Pancreas (tissue), 10 donors: ENCODE data around the gene PYGL. TPM values are rescaled to one million over a fixed set of nuclear protein-coding genes. Genes with fewer than 3 reads are reported as not detected.
"Not testable (repeated sequence)": the region's sequence is repeated elsewhere in the genome, so short reads cannot be mapped to it uniquely, and the experiment has no call there.

ENCODE experiments used
- ATAC-seq, 4 donors: fragments of 200-7000 bp; cut with Tn5 transposase; one replicate each; pipeline versions ENCODE4 v1.8.0 to v1.9.1; 2020; ENCODE audit warnings: mild to moderate bottlenecking in 4 of 4, moderate library complexity in 4 of 4
- DNase-seq, 6 donors: peaks; one replicate each; pipeline ENCODE4 v3.0.0-alpha.2; 2020
- FAIRE-seq: peaks from 2 replicates; lab custom pipeline; 2012; peaks lifted over from hg19 to GRCh38; lab: Jason Lieb, UNC
- H3K27ac ChIP-seq, 4 donors: fragments of 200-600 bp; sonication (generic); 1 replicate in 3 of 4; 2 replicates in 1 of 4; pipeline versions ENCODE4 v1.5.0 to v1.8.0; 2020
- H3K27me3 ChIP-seq, 4 donors: fragments of 200-600 bp; one replicate each; pipeline ENCODE4 v1.8.0; 2021
- H3K36me3 ChIP-seq, 3 donors: fragments of 200-600 bp; sonication (generic) in 1 of 3; one replicate each; pipeline versions ENCODE4 v1.5.0 to v1.8.0; 2020 to 2021
- H3K4me1 ChIP-seq, 3 donors: fragments of 200-600 bp; one replicate each; pipeline ENCODE4 v1.8.0; 2021
- H3K4me3 ChIP-seq, 4 donors: fragments of 200-600 bp; sonication (generic) in 2 of 4; one replicate each; pipeline versions ENCODE4 v1.5.0 to v1.8.0; 2020 to 2021
- H3K9me3 ChIP-seq, 4 donors: fragments of 200-600 bp; one replicate each; pipeline ENCODE4 v1.8.0; 2021
- WGBS, 2 donors: extraction: QIAGEN DNeasy Blood & Tissue Kit; methylation state at CpG; one replicate each; pipeline ENCODE4 v1.1.7; 2013; 5-methylcytosine and 5-hydroxymethylcytosine counted together
- intact Hi-C, 3 donors: fragments of 100-400 bp; cut with DNase I; formaldehyde crosslinking; loops; one replicate each; pipeline versions ENCODE4 v1.11.1 to v1.14.2; 2022
- polyA plus RNA-seq, 2 donors: library from polyadenylated mRNA; stranded (reverse); fragments of 200-250 nt; gene quantifications; one replicate each; pipeline ENCODE4 v1.2.3, GENCODE V29; 2013
- total RNA-seq, 6 donors: library from RNA; stranded (reverse); fragmentation: NEBNext Ultra II Directional in 4 of 6; extraction: Animal tissue kit (Norgen Biotek cat#: 25700) in 4 of 6; gene quantifications; one replicate each; pipeline versions ENCODE4 v1.2.1 to v1.2.4, GENCODE V29; 2021 to 2023
- TF ChIP-seq, protein P1 (sequence below), 4 donors: fragments of 200-600 bp; sonication (generic) in 3 of 4; IDR thresholded peaks; one replicate each; pipeline versions ENCODE4 v1.5.0 to v1.8.0; 2021; ENCODE audit warnings: antibody characterized with exemption in 4 of 4
- donor health status: healthy with polysubstance abuse.
- donor health status: DM: no; HTN: no; CAD: no; lungs with moderate emphysema.
- donor health status: DM: no; HTN: no; CAD: no.
- donor health status: control.
- donor health status: control.
- donor health status: Bipolar disorder and iron deficiency.
- donor health status: DM: yes; HTN: yes; CAD: no.
- donor health status: DM: no; HTN: no; CAD: no.
- donor health status: DM: no; HTN: no; CAD: no.
- donor health status: DM: yes; HTN: yes; CAD: no.

PYGL gene
- total and polyA plus RNA-seq, 8 donors: 2.6 to 17.8 (median 5.4) TPM

DNA sequence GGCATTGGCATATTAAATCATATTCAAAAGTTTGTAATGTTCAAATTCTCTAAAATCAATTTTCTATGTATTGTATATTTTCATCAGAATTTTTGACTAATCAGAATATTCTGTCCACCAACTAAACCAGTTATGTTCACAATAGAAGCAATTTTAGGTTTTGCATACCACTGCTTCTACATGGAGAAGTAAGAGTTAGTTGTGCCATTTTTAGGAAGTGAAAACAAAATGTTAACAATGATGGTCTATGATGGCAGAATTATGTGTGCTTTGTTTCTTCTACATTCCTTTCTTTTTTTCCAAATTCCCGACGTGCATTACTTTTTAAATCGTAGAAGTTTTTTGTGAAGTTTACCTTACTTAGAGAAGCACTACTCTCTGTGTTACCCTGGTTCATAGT is 42.9 kb downstream of the PYGL start:
- ATAC-seq: no peak
- no peak overlapping the region for H3K27ac ChIP-seq
- WGBS, 2 donors: 91 to 95% methylated on average over 3 of the region's 3 CpGs
- no peak for DNase-seq
- FAIRE-seq: no peak
- no peaks in the 10 kb centered on the region for H3K4me1 ChIP-seq
- intact Hi-C loops: no loop called here
- H3K9me3 ChIP-seq: no peaks in the 10 kb centered on the region
- H3K4me3 ChIP-seq: no peak overlapping the region
- H3K36me3 ChIP-seq: no peaks in the 10 kb centered on the region
- H3K27me3 ChIP-seq: no peaks in the 10 kb centered on the region
- TF ChIP-seq, protein P1, sequence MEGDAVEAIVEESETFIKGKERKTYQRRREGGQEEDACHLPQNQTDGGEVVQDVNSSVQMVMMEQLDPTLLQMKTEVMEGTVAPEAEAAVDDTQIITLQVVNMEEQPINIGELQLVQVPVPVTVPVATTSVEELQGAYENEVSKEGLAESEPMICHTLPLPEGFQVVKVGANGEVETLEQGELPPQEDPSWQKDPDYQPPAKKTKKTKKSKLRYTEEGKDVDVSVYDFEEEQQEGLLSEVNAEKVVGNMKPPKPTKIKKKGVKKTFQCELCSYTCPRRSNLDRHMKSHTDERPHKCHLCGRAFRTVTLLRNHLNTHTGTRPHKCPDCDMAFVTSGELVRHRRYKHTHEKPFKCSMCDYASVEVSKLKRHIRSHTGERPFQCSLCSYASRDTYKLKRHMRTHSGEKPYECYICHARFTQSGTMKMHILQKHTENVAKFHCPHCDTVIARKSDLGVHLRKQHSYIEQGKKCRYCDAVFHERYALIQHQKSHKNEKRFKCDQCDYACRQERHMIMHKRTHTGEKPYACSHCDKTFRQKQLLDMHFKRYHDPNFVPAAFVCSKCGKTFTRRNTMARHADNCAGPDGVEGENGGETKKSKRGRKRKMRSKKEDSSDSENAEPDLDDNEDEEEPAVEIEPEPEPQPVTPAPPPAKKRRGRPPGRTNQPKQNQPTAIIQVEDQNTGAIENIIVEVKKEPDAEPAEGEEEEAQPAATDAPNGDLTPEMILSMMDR (IDR thresholded peaks at IDR 0.05): no peak

DNA sequence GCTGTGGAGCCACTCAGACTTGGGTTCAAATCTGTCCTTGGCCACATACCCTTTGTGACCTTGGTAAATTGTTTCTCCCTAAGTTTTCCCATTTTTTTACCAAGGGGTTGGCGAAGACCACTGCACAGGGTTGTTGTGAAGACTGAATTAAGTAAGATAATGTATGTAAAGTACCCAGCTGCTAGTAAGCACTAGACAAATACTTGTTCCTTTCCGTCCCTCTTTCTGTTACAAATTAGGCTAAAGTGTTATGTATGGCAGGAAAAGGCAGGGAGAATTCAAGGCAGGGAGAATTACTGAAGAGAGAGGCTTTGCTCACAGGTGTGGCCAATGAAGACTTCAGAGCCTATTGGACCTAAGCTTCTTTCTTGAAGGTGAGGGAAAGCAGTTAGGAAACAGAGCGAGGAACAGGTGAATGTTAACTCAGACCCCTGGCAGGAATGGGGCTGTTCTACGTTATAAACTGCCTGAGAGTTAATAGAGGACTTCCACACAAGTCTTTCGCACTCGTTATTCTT is 46.6 kb downstream of the PYGL start:
- FAIRE-seq (no peak), ATAC-seq (no peak), DNase-seq (no peak)
- Histone ChIP-seq H3K4me3 (no peak overlapping the region), H3K9me3 (no peaks in the 10 kb centered on the region), H3K36me3 (no peaks in the 10 kb centered on the region), H3K4me1 (no peaks in the 10 kb centered on the region), H3K27me3 (no peaks in the 10 kb centered on the region), H3K27ac (no peak overlapping the region)
- TF ChIP-seq, protein P1 (IDR thresholded peaks at IDR 0.05): no peak
- intact Hi-C loops: no loop called here
- WGBS, 2 donors: 88 to 95% methylated on average over 6 of the region's 6 CpGs

DNA sequence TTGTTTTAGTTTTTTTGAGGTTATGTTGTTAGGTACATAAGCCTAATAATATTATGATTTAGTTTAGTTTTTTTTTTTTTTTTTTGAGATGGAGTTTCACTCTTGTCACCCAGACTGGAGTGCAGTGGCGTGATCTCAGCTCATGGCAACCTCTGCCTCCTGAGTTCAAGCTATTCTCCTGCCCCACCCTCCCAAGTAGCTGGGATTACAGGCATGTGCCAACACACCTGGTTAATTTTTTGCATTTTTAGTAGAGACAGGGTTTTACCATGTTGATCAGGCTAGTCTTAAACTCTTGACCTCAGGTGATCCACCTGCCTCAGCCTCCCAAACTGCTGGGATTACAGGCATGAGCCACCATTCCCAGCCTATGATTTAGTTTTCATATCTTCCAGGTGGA is 47.3 kb downstream of the PYGL start:
- intact Hi-C loops, H3K27me3 ChIP-seq, ATAC-seq, H3K9me3 ChIP-seq, H3K4me1 ChIP-seq, H3K4me3 ChIP-seq, FAIRE-seq, H3K36me3 ChIP-seq, H3K27ac ChIP-seq, DNase-seq: not testable (repeated sequence)
- WGBS, 2 donors: 94 to 100% methylated on average over 1 of the region's 1 CpG

DNA sequence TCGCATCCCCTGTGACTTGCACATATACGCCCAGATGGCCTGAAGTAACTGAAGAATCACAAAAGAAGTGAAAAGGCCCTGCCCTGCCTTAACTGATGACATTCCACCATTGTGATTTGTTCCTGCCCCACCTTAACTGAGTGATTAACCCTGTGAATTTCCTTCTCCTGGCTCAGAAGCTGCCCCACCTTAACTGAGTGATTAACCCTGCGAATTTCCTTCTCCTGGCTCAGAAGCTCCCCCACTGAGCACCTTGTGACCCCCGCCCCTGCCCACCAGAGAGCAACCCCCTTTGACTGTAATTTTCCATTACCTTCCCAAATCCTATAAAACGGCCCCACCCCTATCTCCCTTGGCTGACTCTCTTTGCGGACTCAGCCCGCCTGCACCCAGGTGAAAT is 47.9 kb downstream of the PYGL start:
- H3K36me3 ChIP-seq, H3K4me3 ChIP-seq, H3K27ac ChIP-seq, ATAC-seq, H3K27me3 ChIP-seq, DNase-seq, H3K9me3 ChIP-seq, FAIRE-seq, H3K4me1 ChIP-seq, intact Hi-C loops: not testable (repeated sequence)
- 87 to 92% methylated on average over 5 of the region's 7 CpGs for WGBS, 2 donors

DNA sequence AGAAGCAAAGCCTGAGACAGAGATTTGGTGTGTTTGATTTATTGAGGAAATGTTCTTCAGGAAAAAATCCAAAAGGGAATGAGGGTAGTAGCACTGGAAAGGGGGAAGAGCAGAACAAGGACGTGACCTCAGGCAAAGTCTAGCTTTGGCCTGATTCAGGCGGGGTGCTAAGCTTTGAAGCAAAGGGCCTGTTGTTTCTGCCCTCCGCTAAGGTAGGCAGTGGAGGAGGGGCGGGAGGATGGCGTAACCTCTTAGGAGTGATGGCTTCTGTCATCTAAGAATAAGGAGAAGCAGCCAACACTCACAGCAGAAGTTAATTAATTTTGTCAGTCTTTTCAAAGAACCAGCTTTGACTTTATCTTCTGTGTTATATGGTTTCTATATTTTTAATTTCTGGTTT is 52.0 kb downstream of the PYGL start:
- DNase-seq (no peak), FAIRE-seq (no peak), ATAC-seq (no peak)
- no peaks in the 10 kb centered on the region for H3K36me3 ChIP-seq
- H3K4me3 ChIP-seq: no peak overlapping the region
- no peaks in the 10 kb centered on the region for H3K4me1 ChIP-seq
- TF ChIP-seq, protein P1 (IDR thresholded peaks at IDR 0.05): no peak
- WGBS, 2 donors: 81 to 88% methylated on average over 5 of the region's 5 CpGs
- intact Hi-C loops: no loop called here
- no peak overlapping the region for H3K27ac ChIP-seq
- no peaks in the 10 kb centered on the region for H3K27me3 ChIP-seq
- no peaks in the 10 kb centered on the region for H3K9me3 ChIP-seq

DNA sequence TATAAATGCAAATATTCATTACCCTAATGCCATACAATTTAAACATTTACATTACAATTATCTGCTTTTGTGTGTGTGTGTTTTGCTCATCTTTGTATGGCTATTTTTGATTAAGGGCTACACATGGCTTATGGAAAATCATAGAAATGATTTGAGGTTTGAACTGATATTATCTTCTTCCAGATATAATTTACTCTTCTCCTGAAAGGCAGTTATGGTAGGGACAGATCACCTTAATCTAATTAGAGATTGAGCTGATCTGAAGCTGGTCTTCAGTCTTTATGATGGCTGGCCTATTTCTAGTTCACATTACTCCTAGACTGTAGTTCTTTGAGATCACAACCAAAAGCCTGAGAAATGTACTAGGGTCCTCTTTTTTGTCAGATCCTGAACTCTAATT is 56.8 kb downstream of the PYGL start:
- no peak for DNase-seq
- Histone ChIP-seq H3K27me3 (no peaks in the 10 kb centered on the region), H3K27ac (no peak overlapping the region), H3K4me3 (no peak overlapping the region), H3K36me3 (no peaks in the 10 kb centered on the region), H3K9me3 (no peaks in the 10 kb centered on the region), H3K4me1 (no peaks in the 10 kb centered on the region)
- TF ChIP-seq, protein P1 (IDR thresholded peaks at IDR 0.05): no peak
- FAIRE-seq: no peak
- intact Hi-C loops: no loop called here
- ATAC-seq: no peak
